Esophagus squamous epithelium (tissue), 4 donors: ENCODE measurements around the gene ALOX5.

ENCODE experiments used
- POLR2A ChIP-seq, 4 donors: fragments of 450-650 bp; IDR thresholded peaks; one replicate each; pipeline ENCODE4 v1.6.1; 2017; ENCODE audit warnings: antibody characterized with exemption in 4 of 4, mild to moderate bottlenecking in 4 of 4, moderate library complexity in 3 of 4
- TF ChIP-seq, protein P1 (sequence below), 6 experiments: fragments of 450-650 bp in 4 of 6; fragments of 200-600 bp in 2 of 6; sonication (generic) in 2 of 6; IDR thresholded peaks; one replicate each; pipeline ENCODE4 v1.5.1; 2016 to 2019; ENCODE audit warnings: antibody characterized with exemption in 6 of 6, mild to moderate bottlenecking in 4 of 6, moderate library complexity in 4 of 6

DNA sequence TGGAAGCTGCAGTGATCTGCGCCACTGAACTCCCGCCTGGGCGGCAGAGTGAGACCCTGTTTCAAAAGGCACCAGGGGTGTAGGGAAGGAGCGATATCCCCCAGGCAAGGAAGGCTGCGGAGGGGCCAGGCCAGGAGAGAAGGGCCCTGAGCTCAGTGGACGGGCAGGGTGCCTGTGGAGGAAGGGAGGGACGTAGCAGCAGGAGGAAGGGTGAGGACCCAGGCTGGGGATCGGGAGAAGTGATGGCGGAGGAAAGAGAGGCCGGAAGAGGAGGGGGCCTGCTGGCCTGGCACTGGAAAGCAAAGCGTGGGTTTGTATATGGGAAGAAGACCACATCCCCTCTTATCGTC, 45.6 kb downstream of the ALOX5 start:
- TF ChIP-seq, protein P1, sequence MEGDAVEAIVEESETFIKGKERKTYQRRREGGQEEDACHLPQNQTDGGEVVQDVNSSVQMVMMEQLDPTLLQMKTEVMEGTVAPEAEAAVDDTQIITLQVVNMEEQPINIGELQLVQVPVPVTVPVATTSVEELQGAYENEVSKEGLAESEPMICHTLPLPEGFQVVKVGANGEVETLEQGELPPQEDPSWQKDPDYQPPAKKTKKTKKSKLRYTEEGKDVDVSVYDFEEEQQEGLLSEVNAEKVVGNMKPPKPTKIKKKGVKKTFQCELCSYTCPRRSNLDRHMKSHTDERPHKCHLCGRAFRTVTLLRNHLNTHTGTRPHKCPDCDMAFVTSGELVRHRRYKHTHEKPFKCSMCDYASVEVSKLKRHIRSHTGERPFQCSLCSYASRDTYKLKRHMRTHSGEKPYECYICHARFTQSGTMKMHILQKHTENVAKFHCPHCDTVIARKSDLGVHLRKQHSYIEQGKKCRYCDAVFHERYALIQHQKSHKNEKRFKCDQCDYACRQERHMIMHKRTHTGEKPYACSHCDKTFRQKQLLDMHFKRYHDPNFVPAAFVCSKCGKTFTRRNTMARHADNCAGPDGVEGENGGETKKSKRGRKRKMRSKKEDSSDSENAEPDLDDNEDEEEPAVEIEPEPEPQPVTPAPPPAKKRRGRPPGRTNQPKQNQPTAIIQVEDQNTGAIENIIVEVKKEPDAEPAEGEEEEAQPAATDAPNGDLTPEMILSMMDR (IDR thresholded peaks at IDR 0.05), result no peak
- no peak for TF ChIP-seq POLR2A (IDR thresholded peaks at IDR 0.05)
